ENCODE measurements around the gene TMEM131L. TPM values are rescaled to one million over a fixed set of nuclear protein-coding genes. Genes with fewer than 3 reads are reported as not detected.

Gene TMEM131L
- total RNA-seq, 2 experiments from 2014 or later = 51.7 to 52.4 TPM

DNA sequence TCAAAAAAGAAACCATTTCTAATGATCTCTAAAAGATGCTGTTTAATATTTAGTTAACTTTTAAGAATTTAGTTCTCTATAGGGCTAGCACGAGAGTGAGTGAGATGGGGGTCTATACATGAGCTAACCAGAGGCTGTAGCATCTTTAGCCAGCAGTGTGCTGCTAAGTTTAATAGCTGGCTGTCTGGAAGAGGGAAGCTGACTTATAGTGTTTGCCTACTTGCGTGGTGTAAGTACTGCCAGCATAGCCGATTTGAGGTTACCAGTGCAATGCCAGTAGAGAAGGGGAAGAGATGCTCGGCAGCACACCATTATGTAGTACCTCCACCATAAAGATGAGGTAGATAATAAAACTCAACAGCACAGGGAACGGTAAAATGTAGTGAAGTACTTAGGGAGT, 47.1 kb upstream of the TMEM131L start:
- CTCF ChIA-PET = interaction anchor here (1.1 kb wide), 1 partner anchor 9 kb away, joined by 3 read pairs; no protein-coding TSS in a partner anchor
- intact Hi-C loops (cut with micrococcal nuclease) = no loop called here
- POLR2A ChIA-PET = interaction anchor here (0.7 kb wide), 1 partner anchor 79 kb away, joined by 5 read pairs; no protein-coding TSS in a partner anchor
- ATAC-seq (no peak), DNase-seq (no peak)
- Mint-ChIP-seq H3K4me1 (ENCODE audit: low read depth) (peaks cover 25% of the 10 kb centered on the region), H3K4me3 (no peak overlapping the region), H3K27ac (no peak overlapping the region), H3K36me3 (ENCODE audit: low read depth) (peaks cover 3% of the 10 kb centered on the region), H3K27me3 (no peaks in the 10 kb centered on the region), H3K9me3 (no peaks in the 10 kb centered on the region)
- TF ChIP-seq, protein P1, sequence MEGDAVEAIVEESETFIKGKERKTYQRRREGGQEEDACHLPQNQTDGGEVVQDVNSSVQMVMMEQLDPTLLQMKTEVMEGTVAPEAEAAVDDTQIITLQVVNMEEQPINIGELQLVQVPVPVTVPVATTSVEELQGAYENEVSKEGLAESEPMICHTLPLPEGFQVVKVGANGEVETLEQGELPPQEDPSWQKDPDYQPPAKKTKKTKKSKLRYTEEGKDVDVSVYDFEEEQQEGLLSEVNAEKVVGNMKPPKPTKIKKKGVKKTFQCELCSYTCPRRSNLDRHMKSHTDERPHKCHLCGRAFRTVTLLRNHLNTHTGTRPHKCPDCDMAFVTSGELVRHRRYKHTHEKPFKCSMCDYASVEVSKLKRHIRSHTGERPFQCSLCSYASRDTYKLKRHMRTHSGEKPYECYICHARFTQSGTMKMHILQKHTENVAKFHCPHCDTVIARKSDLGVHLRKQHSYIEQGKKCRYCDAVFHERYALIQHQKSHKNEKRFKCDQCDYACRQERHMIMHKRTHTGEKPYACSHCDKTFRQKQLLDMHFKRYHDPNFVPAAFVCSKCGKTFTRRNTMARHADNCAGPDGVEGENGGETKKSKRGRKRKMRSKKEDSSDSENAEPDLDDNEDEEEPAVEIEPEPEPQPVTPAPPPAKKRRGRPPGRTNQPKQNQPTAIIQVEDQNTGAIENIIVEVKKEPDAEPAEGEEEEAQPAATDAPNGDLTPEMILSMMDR (IDR thresholded peaks at IDR 0.05) = no peak

DNA sequence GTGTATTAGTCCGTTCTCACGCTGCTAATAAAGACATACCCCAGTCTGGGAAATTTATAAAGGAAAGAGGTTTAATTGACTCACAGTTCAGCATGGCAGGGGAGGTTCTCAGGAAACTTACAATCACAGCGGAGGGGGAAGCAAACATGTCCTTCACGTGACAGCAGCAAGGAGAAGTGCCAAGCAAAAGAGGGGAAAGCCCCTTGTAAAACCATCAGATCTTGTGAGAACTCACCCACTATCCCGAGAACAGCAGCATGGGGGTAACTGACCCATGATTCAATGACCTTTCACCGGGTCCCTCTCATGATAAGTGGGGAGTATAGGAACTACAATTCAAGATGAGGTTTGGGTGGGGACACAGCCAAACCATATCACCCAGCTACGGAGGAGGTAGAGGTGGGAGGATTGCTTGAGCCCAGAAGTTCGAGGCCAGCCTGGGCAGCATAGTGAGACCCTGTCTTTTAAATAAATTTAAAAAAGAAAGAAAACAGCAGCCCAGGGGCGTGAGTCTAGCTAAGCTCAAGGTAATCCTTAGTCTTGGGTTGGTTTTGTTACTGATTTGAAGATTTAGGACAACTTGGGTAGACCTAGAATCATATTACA, 46.4 kb upstream of the TMEM131L start:
- TF ChIP-seq, protein P1 (IDR thresholded peaks at IDR 0.05) = no peak
- Mint-ChIP-seq H3K9me3 (no peaks in the 10 kb centered on the region), H3K27ac (no peak overlapping the region), H3K4me1 (ENCODE audit: low read depth) (peaks cover 29% of the 10 kb centered on the region), H3K27me3 (no peaks in the 10 kb centered on the region), H3K36me3 (ENCODE audit: low read depth) (peaks cover 3% of the 10 kb centered on the region), H3K4me3 (no peak overlapping the region)
- CTCF ChIA-PET = no interaction called here
- intact Hi-C loops (cut with micrococcal nuclease) = loop anchor here (10.0 kb wide), 1 partner anchor 225 kb away; no protein-coding TSS in a partner anchor
- POLR2A ChIA-PET = no interaction called here
- DNase-seq = no peak
- ATAC-seq = no peak

DNA sequence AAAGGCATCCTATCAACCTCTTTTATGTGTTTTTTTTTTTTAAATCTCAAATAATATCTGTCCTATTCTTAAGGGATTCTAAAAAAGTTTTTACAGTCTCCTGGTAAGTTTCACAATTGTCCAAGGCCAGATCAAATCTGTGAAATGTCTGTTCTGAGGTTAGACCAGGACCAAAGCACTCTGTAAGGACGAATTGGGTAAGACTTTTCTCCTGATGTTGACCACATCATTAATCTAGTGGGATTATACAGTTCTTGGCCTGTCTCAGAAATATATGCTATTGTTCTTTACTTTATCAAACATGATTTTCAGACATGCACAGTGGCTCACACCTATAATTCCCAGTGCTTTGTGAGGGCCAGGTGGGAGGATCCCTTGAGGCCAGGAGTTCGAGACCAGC, 45.8 kb upstream of the TMEM131L start:
- ChIA-PET POLR2A (no interaction called here), CTCF (no interaction called here)
- no peak for ATAC-seq
- intact Hi-C loops (cut with micrococcal nuclease) = loop anchor here (10.0 kb wide), 1 partner anchor 224 kb away; no protein-coding TSS in a partner anchor
- Mint-ChIP-seq H3K4me3 (no peak overlapping the region), H3K27ac (no peak overlapping the region), H3K36me3 (ENCODE audit: low read depth) (peaks cover 3% of the 10 kb centered on the region), H3K27me3 (no peaks in the 10 kb centered on the region), H3K9me3 (no peaks in the 10 kb centered on the region), H3K4me1 (ENCODE audit: low read depth) (peaks cover 29% of the 10 kb centered on the region)
- no peak for DNase-seq
- TF ChIP-seq, protein P1 (IDR thresholded peaks at IDR 0.05) = no peak

DNA sequence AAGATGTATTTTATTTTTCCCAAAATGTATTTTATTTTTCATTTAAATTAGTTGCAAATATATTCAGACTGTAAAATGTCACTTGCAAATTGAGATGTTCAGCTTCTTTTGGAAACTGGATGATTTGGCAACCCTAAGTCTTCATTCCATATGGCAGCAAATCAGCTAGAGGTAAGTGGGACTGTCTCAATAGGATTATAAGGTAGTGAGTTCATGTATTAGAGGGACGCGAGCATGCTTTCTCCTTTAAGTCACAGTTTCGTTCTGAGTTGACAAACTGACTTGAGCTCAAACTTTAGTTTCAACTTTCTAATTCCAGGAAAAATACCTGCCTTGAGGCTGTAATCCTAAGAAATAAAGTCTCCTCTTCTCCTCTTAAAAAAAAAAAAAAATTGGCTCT, 44.2 kb upstream of the TMEM131L start:
- CTCF ChIA-PET = interaction anchor here (0.7 to 1.4 kb wide), 5 partner anchors 8 to 221 kb away, joined by 3 to 5 read pairs (median 3); no protein-coding TSS in a partner anchor
- DNase-seq (peak; percentile 38), ATAC-seq (peak; percentile 71)
- POLR2A ChIA-PET = interaction anchor here (1.0 kb wide), 1 partner anchor 44 kb away, joined by 4 read pairs; the partner anchor contains the start of gene TMEM131L
- no peak overlapping the region for H3K4me3 Mint-ChIP-seq
- peaks cover 41% of the 10 kb centered on the region for H3K4me1 Mint-ChIP-seq (ENCODE audit: low read depth)
- H3K9me3 Mint-ChIP-seq = no peaks in the 10 kb centered on the region
- intact Hi-C loops (cut with micrococcal nuclease) = loop anchor here (10.0 kb wide), 1 partner anchor 223 kb away; no protein-coding TSS in a partner anchor
- H3K36me3 Mint-ChIP-seq (ENCODE audit: low read depth) = no peaks in the 10 kb centered on the region
- TF ChIP-seq, protein P1 (IDR thresholded peaks at IDR 0.05) = no peak
- no peak overlapping the region for H3K27ac Mint-ChIP-seq
- H3K27me3 Mint-ChIP-seq = no peaks in the 10 kb centered on the region
